B cell (primary cell): ENCODE results near the gene DPYSL3.

Source experiments
- EZH2 ChIP-seq: IDR thresholded peaks from 2 replicates; pipeline ENCODE4 v1.6.1; 2012; ENCODE audit warnings: borderline replicate concordance, low read depth, mild to moderate bottlenecking, moderate library complexity, low read length; ENCODE audit not compliant: insufficient read depth, poor library complexity, severe bottlenecking
- TF ChIP-seq, protein P1 (sequence below): fragments of 200-600 bp; IDR thresholded peaks from one replicate; pipeline ENCODE4 v1.8.0; 2022; ENCODE audit warnings: antibody characterized with exemption, mild to moderate bottlenecking

DNA sequence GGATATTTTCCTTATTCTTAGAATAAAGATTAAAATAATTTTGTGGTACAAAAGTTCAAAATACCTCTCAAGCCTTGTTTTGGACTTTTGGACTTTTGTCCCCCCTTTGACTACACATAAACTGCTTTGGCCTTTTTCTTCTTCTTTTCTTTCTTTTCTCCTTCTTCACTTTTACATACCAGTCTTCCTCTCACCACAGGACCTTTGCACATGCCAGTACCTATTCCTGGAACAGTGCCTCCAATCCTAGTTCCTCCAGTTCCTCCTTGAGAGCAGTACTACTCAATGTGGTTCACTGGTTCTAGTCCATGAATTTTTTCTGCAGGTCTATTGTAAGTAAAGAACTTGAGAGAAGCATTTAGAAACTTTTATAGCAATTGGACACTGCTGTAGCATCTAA lies 138.6 kb downstream of the DPYSL3 start:
- no peak for TF ChIP-seq EZH2
- TF ChIP-seq, protein P1, sequence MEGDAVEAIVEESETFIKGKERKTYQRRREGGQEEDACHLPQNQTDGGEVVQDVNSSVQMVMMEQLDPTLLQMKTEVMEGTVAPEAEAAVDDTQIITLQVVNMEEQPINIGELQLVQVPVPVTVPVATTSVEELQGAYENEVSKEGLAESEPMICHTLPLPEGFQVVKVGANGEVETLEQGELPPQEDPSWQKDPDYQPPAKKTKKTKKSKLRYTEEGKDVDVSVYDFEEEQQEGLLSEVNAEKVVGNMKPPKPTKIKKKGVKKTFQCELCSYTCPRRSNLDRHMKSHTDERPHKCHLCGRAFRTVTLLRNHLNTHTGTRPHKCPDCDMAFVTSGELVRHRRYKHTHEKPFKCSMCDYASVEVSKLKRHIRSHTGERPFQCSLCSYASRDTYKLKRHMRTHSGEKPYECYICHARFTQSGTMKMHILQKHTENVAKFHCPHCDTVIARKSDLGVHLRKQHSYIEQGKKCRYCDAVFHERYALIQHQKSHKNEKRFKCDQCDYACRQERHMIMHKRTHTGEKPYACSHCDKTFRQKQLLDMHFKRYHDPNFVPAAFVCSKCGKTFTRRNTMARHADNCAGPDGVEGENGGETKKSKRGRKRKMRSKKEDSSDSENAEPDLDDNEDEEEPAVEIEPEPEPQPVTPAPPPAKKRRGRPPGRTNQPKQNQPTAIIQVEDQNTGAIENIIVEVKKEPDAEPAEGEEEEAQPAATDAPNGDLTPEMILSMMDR: no peak
